Activated naive CD8-positive, alpha-beta T cell treated with anti-CD3 and anti-CD28 coated beads, Interleukin-2, amount 10 ng/mL, durations not matched to agents 7 days and 5 days (primary cell): ENCODE data around the gene IRAK3. TPM values are rescaled to one million over a fixed set of nuclear protein-coding genes. Genes with fewer than 3 reads are reported as not detected.
"Not testable (repeated sequence)": the region's sequence is repeated elsewhere in the genome, so short reads cannot be mapped to it uniquely, and the experiment has no call there.

Experiments used
- ATAC-seq: fragments of 150-1000 bp; cut with Tn5 transposase; one replicate; pipeline ENCODE4 v1.10.0; 2021; ENCODE audit warnings: low read depth, moderate library complexity
- POLR2A ChIA-PET: fragments of 350-600 bp; sonication (Branson Sonifier 250); formaldehyde crosslinking; loops from one replicate; lab custom pipeline; 2021; ENCODE audit warnings: antibody characterized with exemption; lab: Charles Lee
- DNase-seq: peaks from one replicate; pipeline ENCODE4 v3.0.0; 2021
- H3K27ac Mint-ChIP-seq: one replicate; pipeline ENCODE4 v1.8.0; 2022; ENCODE audit warnings: mild to moderate bottlenecking, mixed read lengths
- H3K27me3 Mint-ChIP-seq: one replicate; pipeline ENCODE4 v1.8.0; 2022; ENCODE audit warnings: mild to moderate bottlenecking, moderate library complexity, mixed read lengths
- H3K36me3 Mint-ChIP-seq: one replicate; pipeline ENCODE4 v1.8.0; 2021; ENCODE audit warnings: mild to moderate bottlenecking, mixed read lengths
- H3K4me1 Mint-ChIP-seq: one replicate; pipeline ENCODE4 v1.8.0; 2021; ENCODE audit warnings: mixed read lengths
- H3K4me3 Mint-ChIP-seq: one replicate; pipeline ENCODE4 v1.8.0; 2022; ENCODE audit warnings: mild to moderate bottlenecking, moderate library complexity, mixed read lengths
- H3K9me3 Mint-ChIP-seq: one replicate; pipeline ENCODE4 v1.8.0; 2021; ENCODE audit warnings: mixed read lengths
- total RNA-seq, 2 experiments: library from RNA; stranded (reverse); gene quantifications; one replicate each; pipeline ENCODE4 v1.2.3, GENCODE V29; 2021

The IRAK3 gene
- total RNA-seq, 2 experiments from 2014 or later = 0.43 to 0.53 TPM

DNA sequence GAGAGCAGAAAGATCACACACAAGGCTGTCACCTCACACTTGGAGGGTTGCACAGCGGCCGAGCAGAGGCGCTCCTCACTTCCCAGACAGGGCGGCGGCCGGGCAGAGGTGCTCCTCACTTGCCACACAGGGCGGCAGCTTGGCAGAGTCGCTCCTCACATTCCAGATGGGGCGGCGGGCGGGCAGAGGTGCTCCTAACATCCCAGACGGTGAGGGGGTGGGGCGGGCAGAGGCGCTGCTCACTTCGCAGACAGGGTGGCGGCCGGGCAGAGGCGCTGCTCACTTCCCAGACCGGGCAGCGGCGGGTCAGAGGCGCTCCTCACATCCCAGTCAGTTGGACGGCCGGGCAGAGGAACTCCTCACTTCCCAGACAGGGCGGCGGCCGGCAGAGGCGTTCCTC, 28.3 kb upstream of the IRAK3 start:
- peaks cover 15% of the 10 kb centered on the region for H3K9me3 Mint-ChIP-seq
- no peak for ATAC-seq
- POLR2A ChIA-PET = interaction anchor here (1.1 kb wide), 1 partner anchor 8 kb away, joined by 3 read pairs; no protein-coding TSS in a partner anchor

DNA sequence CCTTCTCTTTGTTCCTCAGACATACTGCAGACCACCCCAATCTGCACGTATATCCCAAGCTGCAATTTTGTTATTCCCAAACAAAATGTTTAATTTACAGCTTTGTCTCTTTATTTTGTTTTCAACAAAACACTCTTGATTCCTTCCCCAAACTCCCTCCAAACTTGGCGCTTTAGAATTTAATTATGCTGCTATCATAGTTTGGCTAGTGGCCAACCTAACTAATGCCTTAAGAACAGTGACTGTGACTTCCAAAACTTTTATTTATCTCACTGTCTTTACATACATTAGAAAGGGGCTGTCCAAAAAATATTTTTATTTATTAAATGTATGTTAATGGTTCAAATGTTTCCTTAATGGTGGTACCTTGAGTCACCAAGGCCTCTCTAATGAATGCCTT, 26.3 kb upstream of the IRAK3 start:
- Mint-ChIP-seq H3K4me1 (peaks cover 19% of the 10 kb centered on the region), H3K9me3 (peaks cover 20% of the 10 kb centered on the region), H3K36me3 (peaks cover 67% of the 10 kb centered on the region), H3K27ac (no peak overlapping the region), H3K4me3 (no peak overlapping the region), H3K27me3 (no peaks in the 10 kb centered on the region)
- POLR2A ChIA-PET = no interaction called here
- DNase-seq (no peak), ATAC-seq (no peak)

More for the DNA sequence above, 28.3 kb upstream of the IRAK3 start:
- Mint-ChIP-seq H3K36me3 (peaks cover 62% of the 10 kb centered on the region), H3K27ac (no peak overlapping the region), H3K4me1 (peaks cover 13% of the 10 kb centered on the region), H3K4me3 (no peak overlapping the region), H3K27me3 (no peaks in the 10 kb centered on the region)
- no peak for DNase-seq

DNA sequence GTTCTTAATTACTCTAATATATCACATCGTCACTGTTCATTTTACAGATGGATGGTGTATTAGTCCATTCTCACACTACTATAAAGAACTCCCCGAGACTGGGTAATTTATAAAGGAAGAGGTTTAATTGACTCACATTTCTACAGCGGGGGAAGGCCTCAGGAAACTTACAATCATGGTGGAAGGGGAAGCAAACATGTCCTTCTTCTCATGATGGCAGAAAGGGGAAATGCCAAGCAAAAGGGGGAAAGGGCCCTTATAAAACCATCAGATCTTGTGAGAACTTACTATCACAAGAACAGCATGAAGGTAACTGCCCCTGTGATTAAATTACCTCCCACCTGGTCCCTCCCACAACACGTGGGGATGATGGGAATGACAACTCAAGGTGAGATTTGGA, 25.7 kb upstream of the IRAK3 start:
- Mint-ChIP-seq H3K4me3 (no peak overlapping the region), H3K4me1 (peaks cover 23% of the 10 kb centered on the region), H3K9me3 (peaks cover 20% of the 10 kb centered on the region), H3K36me3 (peaks cover 69% of the 10 kb centered on the region), H3K27me3 (no peaks in the 10 kb centered on the region), H3K27ac (no peak overlapping the region)
- ATAC-seq = no peak
- DNase-seq = no peak
- POLR2A ChIA-PET = no interaction called here

DNA sequence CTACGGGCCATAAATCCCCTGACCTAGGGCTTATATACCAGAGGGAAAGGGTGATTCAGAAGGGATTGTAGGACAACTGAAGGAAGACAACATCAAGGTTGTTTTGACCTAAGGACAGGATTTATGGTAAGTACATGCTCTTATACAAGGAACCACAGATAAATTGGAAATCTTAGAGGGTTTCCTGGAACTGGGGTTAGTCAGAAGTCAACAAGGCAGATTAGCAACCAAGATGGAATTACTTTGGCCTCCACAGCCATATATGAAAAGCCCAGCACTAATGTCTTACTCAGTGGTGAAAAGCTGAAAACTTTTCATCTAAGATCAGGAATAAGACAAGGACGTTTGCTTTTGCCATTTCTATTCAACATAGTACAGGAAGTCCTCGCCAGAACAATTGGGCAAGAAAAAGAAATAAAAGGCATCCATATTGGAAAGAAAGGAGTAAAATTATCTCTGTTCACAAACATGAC, 24.6 kb upstream of the IRAK3 start:
- H3K9me3 Mint-ChIP-seq = peaks cover 20% of the 10 kb centered on the region
- POLR2A ChIA-PET = no interaction called here
- H3K36me3 Mint-ChIP-seq = peaks cover 66% of the 10 kb centered on the region
- no peak overlapping the region for H3K4me3 Mint-ChIP-seq
- peaks cover 30% of the 10 kb centered on the region for H3K4me1 Mint-ChIP-seq
- no peak overlapping the region for H3K27ac Mint-ChIP-seq
- no peaks in the 10 kb centered on the region for H3K27me3 Mint-ChIP-seq
- ATAC-seq (no peak), DNase-seq (no peak)

DNA sequence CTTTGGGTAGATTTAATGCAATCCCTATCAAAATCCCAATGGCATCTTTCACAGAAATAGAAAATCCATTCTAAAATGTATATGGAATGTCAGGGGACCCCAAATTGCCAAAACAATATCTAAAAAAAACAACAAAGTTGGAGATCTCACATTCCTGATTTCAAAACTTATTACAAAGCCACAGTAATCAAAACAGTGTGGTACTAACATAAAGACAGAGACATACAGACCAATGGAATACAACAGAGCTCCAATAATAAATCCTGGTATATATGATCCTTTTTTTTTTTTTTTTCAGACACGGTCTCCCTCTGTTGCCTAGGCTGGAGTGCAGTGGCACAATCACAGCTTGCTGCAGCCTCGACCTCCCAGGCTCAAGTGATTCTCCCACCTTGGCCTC, 23.9 kb upstream of the IRAK3 start:
- ATAC-seq = no peak
- H3K27ac Mint-ChIP-seq = no peak overlapping the region
- peaks cover 30% of the 10 kb centered on the region for H3K4me1 Mint-ChIP-seq

DNA sequence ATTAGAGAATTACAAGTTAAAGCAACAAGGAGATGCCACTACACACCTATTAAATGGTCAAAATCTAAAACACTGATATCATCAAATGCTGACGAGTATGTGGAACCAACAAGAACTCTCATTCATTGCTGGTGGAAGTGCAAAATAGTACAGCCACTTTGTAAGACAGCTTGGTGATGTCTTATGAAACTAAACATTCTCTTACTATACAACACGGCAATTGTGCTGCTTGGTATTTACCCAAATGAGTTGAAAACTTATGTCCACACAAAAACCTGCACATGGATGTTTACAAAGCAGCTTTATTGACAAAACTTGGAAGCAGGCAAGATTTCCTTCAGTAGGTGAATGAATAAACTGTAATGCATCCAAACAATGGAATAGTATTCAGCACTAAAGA, 22.5 kb upstream of the IRAK3 start:
- POLR2A ChIA-PET = interaction anchor here (0.9 kb wide), 1 partner anchor 36 kb away, joined by 6 read pairs; the partner anchor contains the start of gene LLPH
- Mint-ChIP-seq H3K27ac (no peak overlapping the region), H3K9me3 (peaks cover 20% of the 10 kb centered on the region), H3K27me3 (no peaks in the 10 kb centered on the region), H3K4me1 (peaks cover 32% of the 10 kb centered on the region), H3K36me3 (peaks cover 56% of the 10 kb centered on the region), H3K4me3 (no peak overlapping the region)
- no peak for DNase-seq
- ATAC-seq = no peak

More for the DNA sequence above, 23.9 kb upstream of the IRAK3 start:
- Mint-ChIP-seq H3K4me3 (no peak overlapping the region), H3K27me3 (no peaks in the 10 kb centered on the region), H3K9me3 (peaks cover 20% of the 10 kb centered on the region), H3K36me3 (peaks cover 58% of the 10 kb centered on the region)
- POLR2A ChIA-PET = no interaction called here
- DNase-seq = no peak

DNA sequence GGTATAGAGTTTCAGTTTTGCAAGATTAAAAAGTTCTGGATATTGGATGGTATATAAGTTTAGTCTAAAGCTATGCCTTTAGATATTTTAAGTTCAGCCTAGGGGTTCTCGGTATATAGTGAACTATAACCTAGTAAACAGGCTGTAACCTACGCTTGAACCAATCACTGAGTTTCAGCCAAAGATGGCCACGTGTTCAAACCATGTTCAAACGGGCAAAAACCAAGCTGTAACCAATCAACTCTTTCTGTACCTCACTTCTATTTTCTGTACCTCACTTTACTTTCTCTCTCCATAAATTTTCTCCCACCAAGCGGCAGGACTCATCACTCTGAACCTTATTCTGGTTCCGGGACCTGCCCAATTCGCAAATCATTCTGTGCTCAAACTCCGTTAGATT, 20.6 kb upstream of the IRAK3 start:
- peaks cover 30% of the 10 kb centered on the region for H3K4me1 Mint-ChIP-seq
- H3K27ac Mint-ChIP-seq = peak overlapping the region; percentile 80
- peaks cover 17% of the 10 kb centered on the region for H3K9me3 Mint-ChIP-seq
- H3K36me3 Mint-ChIP-seq = peaks cover 49% of the 10 kb centered on the region
- DNase-seq = no peak
- POLR2A ChIA-PET = interaction anchor here (0.6 to 2.6 kb wide), 8 partner anchors 8 to 1101 kb away, joined by 3 to 50 read pairs (median 6); partner anchors contain the start of genes CAND1, LEMD3 and LLPH
- peak overlapping the region; percentile 96 for H3K4me3 Mint-ChIP-seq
- no peak for ATAC-seq
- no peaks in the 10 kb centered on the region for H3K27me3 Mint-ChIP-seq

DNA sequence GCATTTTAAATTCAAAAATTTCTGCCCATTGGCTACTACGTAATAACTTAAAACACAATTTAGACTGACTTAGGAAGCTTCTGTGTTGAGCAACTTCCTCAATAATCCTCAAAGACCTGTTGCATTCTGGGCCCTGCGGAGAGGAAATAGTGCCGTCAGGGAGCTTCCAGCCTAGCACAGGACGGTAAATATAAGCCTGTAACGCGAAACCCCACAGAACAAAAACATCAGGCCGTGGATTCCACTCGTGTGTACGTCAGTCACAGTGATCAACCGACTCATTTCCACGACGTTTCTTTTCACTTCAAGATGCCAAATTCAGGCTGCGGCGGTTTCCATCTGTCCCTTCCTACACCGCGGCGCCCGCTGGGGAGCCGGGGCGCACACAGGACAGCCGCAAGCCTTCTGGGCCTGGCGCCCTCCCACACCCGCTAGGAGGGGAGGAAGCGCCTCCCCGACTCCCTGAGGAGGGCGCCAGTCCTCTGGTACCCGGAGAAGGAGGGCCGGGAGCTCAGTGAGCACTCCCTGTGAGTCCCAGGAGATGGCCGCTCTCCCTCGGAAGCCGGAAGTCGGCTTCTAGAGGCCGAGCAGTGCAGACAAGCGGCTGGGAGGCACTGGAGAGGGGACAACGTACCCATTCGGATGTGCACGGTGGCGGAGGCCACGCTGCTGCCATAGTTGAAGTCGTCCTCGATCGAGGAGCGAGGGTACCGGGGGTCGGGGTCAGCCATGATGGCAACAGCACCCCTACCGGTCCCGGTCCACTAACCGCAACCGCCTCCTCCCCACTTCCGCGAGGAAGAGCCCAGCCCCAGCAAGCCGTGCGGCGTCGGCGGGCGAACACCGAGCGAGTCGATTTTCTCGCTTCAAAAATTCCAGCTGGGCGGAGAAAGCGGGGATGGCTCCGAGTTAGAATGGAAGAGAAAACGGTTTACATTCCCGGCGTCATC, 19.5 kb upstream of the IRAK3 start, which contains the start of gene TMBIM4:
Gene TMBIM4 (minus strand): TSS at position 776 of the 950 bp plus-strand sequence. CDS start 45 bp downstream, at position 731.
- ATAC-seq (peak; percentile 81), DNase-seq (peak; percentile 91)
- H3K36me3 Mint-ChIP-seq = peaks cover 38% of the 10 kb centered on the region
- H3K4me1 Mint-ChIP-seq = peaks cover 27% of the 10 kb centered on the region
- peak within 1 kb of the TSS; percentile 96 for H3K4me3 Mint-ChIP-seq
- H3K27me3 Mint-ChIP-seq = no peaks in the 10 kb centered on the region
- peaks cover 15% of the 10 kb centered on the region for H3K9me3 Mint-ChIP-seq
- POLR2A ChIA-PET = interaction anchor here (0.6 to 2.6 kb wide), 17 partner anchors 9 to 1438 kb away, joined by 3 to 50 read pairs (median 5); partner anchors contain the start of genes CAND1, HELB, LEMD3 and LLPH
- H3K27ac Mint-ChIP-seq = peak within 1 kb of the TSS; percentile 99

DNA sequence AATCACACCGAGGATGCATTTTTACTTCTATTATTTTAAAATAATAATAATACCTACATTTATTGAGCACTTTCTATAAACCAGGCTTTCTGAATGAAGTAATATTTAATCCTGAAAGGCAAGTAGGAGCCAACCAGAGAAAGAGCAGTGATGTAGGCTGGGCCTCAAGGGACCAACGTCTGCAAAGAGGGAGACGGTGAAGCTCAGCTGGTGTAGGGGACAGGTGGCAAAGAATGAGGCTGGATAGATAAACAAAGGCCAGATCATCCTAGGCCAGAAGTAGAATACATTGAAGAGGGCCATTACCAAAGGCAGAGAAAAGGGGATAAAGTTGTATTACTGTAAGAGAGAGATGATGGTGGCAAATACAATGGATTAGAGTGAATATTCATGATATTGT, 18.4 kb upstream of the IRAK3 start:
- peaks cover 27% of the 10 kb centered on the region for H3K36me3 Mint-ChIP-seq
- peak overlapping the region; percentile 96 for H3K4me3 Mint-ChIP-seq
- H3K27me3 Mint-ChIP-seq = peaks cover 2% of the 10 kb centered on the region
- ATAC-seq (no peak), DNase-seq (no peak)
- peaks cover 6% of the 10 kb centered on the region for H3K9me3 Mint-ChIP-seq
- POLR2A ChIA-PET = interaction anchor here (0.7 to 2.2 kb wide), 6 partner anchors 8 to 1002 kb away, joined by 3 to 19 read pairs (median 6); partner anchors contain the start of genes HELB and LEMD3
- H3K27ac Mint-ChIP-seq = peak overlapping the region; percentile 99
- peaks cover 20% of the 10 kb centered on the region for H3K4me1 Mint-ChIP-seq

DNA sequence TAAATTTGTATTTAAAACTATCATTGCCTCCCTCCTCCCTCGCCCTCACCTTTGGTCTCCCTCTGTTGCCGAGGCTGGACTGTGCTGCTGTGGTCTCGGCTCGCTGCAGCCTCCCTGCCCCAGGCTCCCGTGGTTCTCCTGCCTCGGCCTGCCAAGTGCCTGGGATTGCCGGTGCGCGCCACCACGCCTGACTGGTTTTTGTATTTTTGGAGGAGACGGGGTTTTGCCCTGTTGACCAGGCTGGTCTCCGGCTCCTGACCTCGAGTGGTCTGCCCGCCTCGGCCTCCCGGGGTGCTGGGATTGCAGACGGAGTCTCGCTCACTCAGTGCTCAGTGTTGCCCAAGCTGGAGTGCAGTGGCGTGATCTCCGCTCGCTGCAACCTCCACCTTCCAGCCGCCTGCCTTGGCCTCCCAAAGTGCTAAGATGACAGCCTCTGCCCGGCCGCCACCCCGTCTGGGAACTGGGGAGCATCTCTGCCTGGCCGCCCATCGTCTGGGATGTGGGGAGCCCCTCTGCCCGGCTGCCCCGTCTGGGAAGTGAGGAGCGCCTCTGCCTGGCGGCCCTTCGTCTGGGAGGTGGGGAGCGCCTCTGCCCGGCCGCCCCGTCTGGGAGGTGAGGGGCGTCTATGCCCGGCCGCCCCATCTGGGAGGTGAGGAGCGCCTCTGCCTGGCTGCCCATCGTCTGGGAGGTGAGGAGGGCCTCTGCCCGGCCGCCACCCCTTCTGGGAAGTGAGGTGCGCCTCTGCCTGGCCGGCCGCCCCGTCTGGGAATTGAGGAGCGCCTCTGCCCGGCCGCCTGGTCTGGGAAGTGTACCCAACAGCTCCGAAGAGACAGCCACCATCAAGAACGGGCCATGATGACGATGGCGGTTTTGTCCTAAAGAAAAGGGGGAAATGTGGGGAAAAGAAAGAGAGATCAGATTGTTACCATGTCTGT, 14.4 kb upstream of the IRAK3 start:
- H3K4me1 Mint-ChIP-seq, POLR2A ChIA-PET, H3K4me3 Mint-ChIP-seq, H3K27ac Mint-ChIP-seq, H3K9me3 Mint-ChIP-seq, H3K36me3 Mint-ChIP-seq, DNase-seq, ATAC-seq: not testable (repeated sequence)
- H3K27me3 Mint-ChIP-seq = peaks cover 13% of the 10 kb centered on the region

DNA sequence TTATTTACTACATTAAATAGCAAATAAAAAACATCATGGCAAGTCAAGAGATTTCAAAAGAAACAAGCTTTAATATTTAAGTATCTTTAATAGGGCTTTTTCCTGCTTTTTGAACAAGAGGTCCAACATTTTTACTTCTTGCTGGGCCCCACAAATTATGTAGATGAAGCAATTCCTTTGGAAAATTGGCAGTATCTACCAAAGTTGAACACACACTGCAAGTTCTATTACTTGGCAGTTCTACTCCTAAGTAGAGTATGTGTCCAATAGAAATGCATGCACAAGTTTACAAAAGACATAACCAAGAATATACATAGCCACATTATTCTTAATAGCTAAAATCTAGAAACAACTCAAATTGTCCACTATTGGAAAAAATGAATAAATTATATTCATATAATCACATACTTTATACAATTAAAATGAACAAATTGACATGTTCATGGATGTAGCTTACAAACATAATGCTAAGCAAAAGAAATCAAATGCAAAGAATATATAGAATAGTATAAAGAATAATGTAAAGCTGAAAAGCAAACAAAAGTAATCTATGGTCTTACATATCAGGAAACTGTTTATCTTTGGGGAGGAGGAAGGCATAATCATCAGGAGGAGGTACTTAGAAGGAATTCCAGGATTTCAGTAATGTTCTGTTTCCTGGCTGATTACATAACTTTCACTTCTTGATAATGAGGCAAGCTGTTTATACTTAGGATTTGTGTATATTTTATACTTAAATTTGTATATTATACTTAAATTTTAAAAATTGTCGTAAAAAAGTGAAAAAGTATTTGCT, 12.7 kb upstream of the IRAK3 start:
- Mint-ChIP-seq H3K4me1 (no peaks in the 10 kb centered on the region), H3K27me3 (peaks cover 13% of the 10 kb centered on the region), H3K4me3 (no peak overlapping the region), H3K9me3 (no peaks in the 10 kb centered on the region), H3K27ac (no peak overlapping the region), H3K36me3 (no peaks in the 10 kb centered on the region)
- ATAC-seq (no peak), DNase-seq (no peak)
- POLR2A ChIA-PET = no interaction called here

DNA sequence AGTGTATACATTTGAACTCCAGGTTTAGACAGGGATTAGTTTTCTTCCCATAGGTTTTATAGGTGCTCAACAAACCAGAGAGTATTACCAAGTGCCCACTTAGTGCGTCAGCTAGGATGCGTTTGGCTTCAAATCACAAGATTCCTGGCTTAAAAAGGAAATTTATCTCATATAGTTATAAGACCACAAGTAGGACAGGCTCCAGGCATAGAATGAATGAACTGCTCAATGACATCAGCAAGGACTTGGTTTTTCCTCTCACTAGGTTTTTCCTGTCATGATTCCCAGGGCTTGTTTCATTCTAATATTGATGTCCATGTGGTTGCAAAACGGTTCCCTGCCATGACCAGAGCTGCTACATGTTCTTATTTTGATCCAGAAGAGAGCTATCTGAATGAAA, 6.1 kb upstream of the IRAK3 start:
- H3K36me3 Mint-ChIP-seq = no peaks in the 10 kb centered on the region
- no peak overlapping the region for H3K4me3 Mint-ChIP-seq
- H3K4me1 Mint-ChIP-seq = peaks cover 4% of the 10 kb centered on the region
- POLR2A ChIA-PET = interaction anchor here (1.4 kb wide), 1 partner anchor 13 kb away, joined by 4 read pairs; the partner anchor contains the start of gene TMBIM4
- H3K9me3 Mint-ChIP-seq = peaks cover 5% of the 10 kb centered on the region
- ATAC-seq (no peak), DNase-seq (no peak)
- H3K27ac Mint-ChIP-seq = no peak overlapping the region
- H3K27me3 Mint-ChIP-seq = peaks cover 33% of the 10 kb centered on the region
